Activated CD8-positive, alpha-beta memory T cell treated with anti-CD3 and anti-CD28 coated beads, Interleukin-2, amount 10 ng/mL, durations not matched to agents 7 days and 5 days (primary cell): ENCODE measurements around the gene NIPAL4. TPM values are rescaled to one million over a fixed set of nuclear protein-coding genes. Genes with fewer than 3 reads are reported as not detected.
"Not testable (repeated sequence)": the region's sequence is repeated elsewhere in the genome, so short reads cannot be mapped to it uniquely, and the experiment has no call there.

Experiments
- ATAC-seq: fragments of 150-1000 bp; cut with Tn5 transposase; one replicate; pipeline ENCODE4 v1.10.0; 2021; ENCODE audit warnings: moderate library complexity
- CTCF ChIA-PET: fragments of 350-600 bp; sonication (Branson Sonifier 250); formaldehyde crosslinking; loops from one replicate; lab custom pipeline; 2021; ENCODE audit warnings: antibody characterized with exemption; lab: Charles Lee
- DNase-seq: peaks from one replicate; pipeline ENCODE4 v3.0.0-alpha.2; 2020
- H3K27ac Mint-ChIP-seq: one replicate; pipeline ENCODE4 v1.8.0; 2021; ENCODE audit warnings: mild to moderate bottlenecking, mixed read lengths
- H3K27me3 Mint-ChIP-seq: one replicate; pipeline ENCODE4 v1.8.0; 2021; ENCODE audit warnings: mixed read lengths
- H3K36me3 Mint-ChIP-seq: one replicate; pipeline ENCODE4 v1.8.0; 2021; ENCODE audit warnings: mild to moderate bottlenecking, mixed read lengths
- H3K4me1 Mint-ChIP-seq: one replicate; pipeline ENCODE4 v1.8.0; 2021; ENCODE audit warnings: mixed read lengths
- H3K4me3 Mint-ChIP-seq: one replicate; pipeline ENCODE4 v1.8.0; 2021; ENCODE audit warnings: mild to moderate bottlenecking, moderate library complexity, mixed read lengths
- H3K9me3 Mint-ChIP-seq: one replicate; pipeline ENCODE4 v1.8.0; 2022; ENCODE audit warnings: low read depth, mixed read lengths
- total RNA-seq, 2 experiments: library from RNA; stranded (reverse); gene quantifications; one replicate each; pipeline ENCODE4 v1.2.3, GENCODE V29; 2021

NIPAL4 gene
- total RNA-seq: under 1 TPM in 1 of 2 experiments, not detected in 1; 0.37 TPM

- no peak within 1 kb of the TSS for H3K27ac Mint-ChIP-seq
- peaks cover 3% of the 10 kb centered on the region for H3K36me3 Mint-ChIP-seq
- CTCF ChIA-PET: interaction anchor here (1.0 to 3.7 kb wide), 8 partner anchors 10 to 283 kb away, joined by 3 to 23 read pairs (median 5); partner anchors contain the start of gene LSM11
- peaks cover 28% of the 10 kb centered on the region for H3K4me1 Mint-ChIP-seq
- H3K27me3 Mint-ChIP-seq: peaks cover 32% of the 10 kb centered on the region
- DNase-seq (no peak), ATAC-seq (peak; percentile 38)
- no peaks in the 10 kb centered on the region for H3K9me3 Mint-ChIP-seq
- H3K4me3 Mint-ChIP-seq: peak within 1 kb of the TSS; percentile 61
Observed at GRCh38 chr5:157459715-157460599, at the start of gene NIPAL4. TSS of gene NIPAL4 (plus strand) at chr5:157460213. CDS start at chr5:157460321, 108 bp downstream.

DNA sequence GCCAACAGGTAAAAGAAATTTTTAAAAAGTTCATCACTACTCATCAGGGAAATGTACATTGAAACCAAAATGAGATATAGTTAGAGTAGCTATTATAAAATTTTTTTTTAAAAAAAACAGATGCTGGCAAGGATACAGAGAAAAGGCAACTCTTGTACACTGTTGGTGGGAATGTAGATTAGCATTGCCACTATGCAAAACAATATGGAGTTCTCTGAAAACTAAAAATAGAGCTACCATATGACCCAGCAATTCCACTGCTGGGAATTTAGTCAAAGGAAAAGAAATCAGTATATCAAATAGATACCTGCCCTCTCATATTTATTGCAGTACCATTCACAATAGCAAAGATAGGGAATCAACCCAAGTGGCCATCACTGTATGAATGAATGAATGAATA, 44.2 kb upstream of the NIPAL4 start:
- DNase-seq (no peak), ATAC-seq (no peak)
- CTCF ChIA-PET: interaction anchor here (1.0 kb wide), 1 partner anchor 28 kb away, joined by 3 read pairs; no protein-coding TSS in a partner anchor
- Mint-ChIP-seq H3K36me3 (peaks cover 4% of the 10 kb centered on the region), H3K9me3 (peaks cover 10% of the 10 kb centered on the region), H3K27ac (no peak overlapping the region), H3K4me1 (no peaks in the 10 kb centered on the region), H3K27me3 (peaks cover 45% of the 10 kb centered on the region), H3K4me3 (no peak overlapping the region)

DNA sequence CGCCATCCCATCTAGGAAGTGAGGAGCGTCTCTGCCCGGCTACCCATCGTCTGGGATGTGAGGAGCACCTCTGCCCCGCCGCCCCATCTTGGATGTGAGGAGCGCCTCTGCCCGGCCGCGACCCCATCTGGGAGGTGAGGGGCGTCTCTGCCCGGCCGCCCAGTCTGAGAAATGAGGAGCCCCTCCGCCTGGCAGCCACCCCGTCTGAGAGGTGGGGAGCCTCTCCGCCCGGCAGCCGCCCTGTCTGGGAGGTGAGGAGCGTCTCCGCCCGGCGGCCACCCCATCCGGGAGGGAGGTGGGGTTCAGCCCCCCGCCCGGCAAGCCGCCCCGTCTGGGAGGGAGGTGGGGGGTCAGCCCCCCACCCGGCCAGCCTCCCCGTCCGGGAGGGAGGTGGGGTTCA, 40.5 kb upstream of the NIPAL4 start:
- H3K9me3 Mint-ChIP-seq, CTCF ChIA-PET, H3K4me1 Mint-ChIP-seq, H3K36me3 Mint-ChIP-seq, DNase-seq, H3K27ac Mint-ChIP-seq, ATAC-seq, H3K4me3 Mint-ChIP-seq: not testable (repeated sequence)
- peaks cover 25% of the 10 kb centered on the region for H3K27me3 Mint-ChIP-seq

DNA sequence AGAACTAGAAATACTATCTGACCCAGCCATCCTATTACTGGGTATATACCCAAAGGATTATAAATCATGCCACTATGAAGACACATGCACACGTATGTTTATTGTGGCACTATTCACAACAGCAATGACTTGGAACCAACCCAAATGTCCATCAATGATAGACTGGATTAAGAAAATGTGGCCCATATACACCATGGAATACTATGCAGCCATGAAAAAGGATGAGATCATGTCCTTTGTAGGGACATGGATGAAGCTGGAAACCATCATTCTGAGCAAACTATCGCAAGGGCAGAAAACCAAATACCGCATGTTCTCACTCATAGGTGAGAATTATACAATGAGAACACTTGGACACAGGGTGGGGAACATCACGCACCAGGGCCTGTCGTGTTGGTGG, 30.1 kb upstream of the NIPAL4 start:
- peaks cover 20% of the 10 kb centered on the region for H3K27me3 Mint-ChIP-seq

GRCh38 chr5:157431544-157432200, 28.3 kb upstream of the NIPAL4 start:
- Mint-ChIP-seq H3K4me1 (peaks cover 5% of the 10 kb centered on the region), H3K4me3 (no peak overlapping the region), H3K36me3 (no peaks in the 10 kb centered on the region), H3K9me3 (peaks cover 2% of the 10 kb centered on the region), H3K27me3 (peaks cover 20% of the 10 kb centered on the region), H3K27ac (no peak overlapping the region)
- DNase-seq: peak; percentile 51
- CTCF ChIA-PET: interaction anchor here (0.9 to 8.7 kb wide), 23 partner anchors 9 to 322 kb away, joined by 3 to 78 read pairs (median 4); partner anchors contain the start of genes LSM11, NIPAL4 and THG1L
- peak; percentile 97 for ATAC-seq

More for the DNA sequence above, 30.1 kb upstream of the NIPAL4 start:
- not testable (repeated sequence) for H3K27ac Mint-ChIP-seq, H3K9me3 Mint-ChIP-seq, DNase-seq, ATAC-seq, H3K4me1 Mint-ChIP-seq, H3K4me3 Mint-ChIP-seq, H3K36me3 Mint-ChIP-seq
- CTCF ChIA-PET: interaction anchor here (5.0 to 8.7 kb wide), 2 partner anchors 289 to 312 kb away, joined by 45 to 78 read pairs; partner anchors contain the start of gene LSM11

- peaks cover 5% of the 10 kb centered on the region for H3K4me1 Mint-ChIP-seq
- H3K27me3 Mint-ChIP-seq: peaks cover 13% of the 10 kb centered on the region
- ATAC-seq (no peak), DNase-seq (no peak)
- H3K36me3 Mint-ChIP-seq: no peaks in the 10 kb centered on the region
- H3K4me3 Mint-ChIP-seq: no peak overlapping the region
- no peak overlapping the region for H3K27ac Mint-ChIP-seq
- CTCF ChIA-PET: interaction anchor here (0.9 to 8.7 kb wide), 5 partner anchors 26 to 308 kb away, joined by 3 to 78 read pairs (median 18); partner anchors contain the start of genes LSM11 and NIPAL4
- peaks cover 2% of the 10 kb centered on the region for H3K9me3 Mint-ChIP-seq
Observed at GRCh38 chr5:157434096-157434495, 25.9 kb upstream of the NIPAL4 start.

- DNase-seq (no peak), ATAC-seq (no peak)
- H3K27me3 Mint-ChIP-seq: peaks cover 20% of the 10 kb centered on the region
- no peak overlapping the region for H3K4me3 Mint-ChIP-seq
- H3K36me3 Mint-ChIP-seq: peaks cover 2% of the 10 kb centered on the region
- CTCF ChIA-PET: no interaction called here
- H3K27ac Mint-ChIP-seq: no peak overlapping the region
- no peaks in the 10 kb centered on the region for H3K9me3 Mint-ChIP-seq
- H3K4me1 Mint-ChIP-seq: no peaks in the 10 kb centered on the region
Observed at GRCh38 chr5:157443041-157443549, 16.9 kb upstream of the NIPAL4 start.

GRCh38 chr5:157444224-157444623, 15.8 kb upstream of the NIPAL4 start:
- DNase-seq: no peak
- Mint-ChIP-seq H3K4me1 (no peaks in the 10 kb centered on the region), H3K27me3 (peaks cover 20% of the 10 kb centered on the region), H3K4me3 (no peak overlapping the region), H3K36me3 (peaks cover 2% of the 10 kb centered on the region), H3K9me3 (no peaks in the 10 kb centered on the region), H3K27ac (no peak overlapping the region)
- no peak for ATAC-seq
- CTCF ChIA-PET: interaction anchor here (0.8 kb wide), 3 partner anchors 12 to 299 kb away, joined by 3 to 4 read pairs (median 3); partner anchors contain the start of gene LSM11

GRCh38 chr5:157445745-157446411, 14.1 kb upstream of the NIPAL4 start:
- Mint-ChIP-seq H3K4me1 (no peaks in the 10 kb centered on the region), H3K27ac (no peak overlapping the region), H3K9me3 (no peaks in the 10 kb centered on the region), H3K27me3 (peaks cover 20% of the 10 kb centered on the region), H3K4me3 (no peak overlapping the region), H3K36me3 (no peaks in the 10 kb centered on the region)
- DNase-seq (no peak), ATAC-seq (no peak)
- CTCF ChIA-PET: no interaction called here

GRCh38 chr5:157446412-157446935, 13.5 kb upstream of the NIPAL4 start:
- DNase-seq: no peak
- H3K9me3 Mint-ChIP-seq: no peaks in the 10 kb centered on the region
- H3K27ac Mint-ChIP-seq: no peak overlapping the region
- CTCF ChIA-PET: interaction anchor here (0.8 to 1.7 kb wide), 2 partner anchors 31 to 297 kb away, joined by 3 to 4 read pairs; partner anchors contain the start of gene LSM11
- ATAC-seq: no peak
- peaks cover 17% of the 10 kb centered on the region for H3K27me3 Mint-ChIP-seq
- H3K4me3 Mint-ChIP-seq: no peak overlapping the region
- no peaks in the 10 kb centered on the region for H3K4me1 Mint-ChIP-seq
- H3K36me3 Mint-ChIP-seq: no peaks in the 10 kb centered on the region

DNA sequence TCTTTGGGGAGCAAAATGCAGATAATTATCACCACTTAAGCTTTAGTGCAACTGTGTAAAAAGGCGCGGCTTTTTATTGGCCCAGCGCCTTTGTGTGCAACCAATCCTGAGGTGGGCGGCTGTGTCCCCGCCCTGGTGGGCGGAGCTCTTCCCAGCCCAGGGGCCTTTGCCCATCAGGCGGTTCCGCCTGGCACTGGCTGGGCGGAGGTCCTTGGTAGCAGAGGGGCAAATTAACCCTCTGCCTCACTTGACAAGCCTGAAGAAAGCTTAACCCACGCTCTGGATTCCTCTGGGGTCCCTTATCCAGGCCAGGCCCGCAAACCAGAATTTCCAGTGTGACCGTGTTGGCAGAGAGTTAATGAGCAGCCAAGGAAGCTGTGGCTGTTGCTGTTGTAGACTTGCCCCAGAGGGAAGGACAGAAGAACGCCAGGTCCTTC, 12.8 kb upstream of the NIPAL4 start:
- no peaks in the 10 kb centered on the region for H3K4me1 Mint-ChIP-seq
- no peaks in the 10 kb centered on the region for H3K36me3 Mint-ChIP-seq
- no peaks in the 10 kb centered on the region for H3K9me3 Mint-ChIP-seq
- DNase-seq (no peak), ATAC-seq (no peak)
- no peak overlapping the region for H3K4me3 Mint-ChIP-seq
- peaks cover 17% of the 10 kb centered on the region for H3K27me3 Mint-ChIP-seq
- no peak overlapping the region for H3K27ac Mint-ChIP-seq
- CTCF ChIA-PET: interaction anchor here (0.8 to 4.1 kb wide), 3 partner anchors 12 to 296 kb away, joined by 3 to 14 read pairs (median 4); partner anchors contain the start of genes LSM11 and NIPAL4

DNA sequence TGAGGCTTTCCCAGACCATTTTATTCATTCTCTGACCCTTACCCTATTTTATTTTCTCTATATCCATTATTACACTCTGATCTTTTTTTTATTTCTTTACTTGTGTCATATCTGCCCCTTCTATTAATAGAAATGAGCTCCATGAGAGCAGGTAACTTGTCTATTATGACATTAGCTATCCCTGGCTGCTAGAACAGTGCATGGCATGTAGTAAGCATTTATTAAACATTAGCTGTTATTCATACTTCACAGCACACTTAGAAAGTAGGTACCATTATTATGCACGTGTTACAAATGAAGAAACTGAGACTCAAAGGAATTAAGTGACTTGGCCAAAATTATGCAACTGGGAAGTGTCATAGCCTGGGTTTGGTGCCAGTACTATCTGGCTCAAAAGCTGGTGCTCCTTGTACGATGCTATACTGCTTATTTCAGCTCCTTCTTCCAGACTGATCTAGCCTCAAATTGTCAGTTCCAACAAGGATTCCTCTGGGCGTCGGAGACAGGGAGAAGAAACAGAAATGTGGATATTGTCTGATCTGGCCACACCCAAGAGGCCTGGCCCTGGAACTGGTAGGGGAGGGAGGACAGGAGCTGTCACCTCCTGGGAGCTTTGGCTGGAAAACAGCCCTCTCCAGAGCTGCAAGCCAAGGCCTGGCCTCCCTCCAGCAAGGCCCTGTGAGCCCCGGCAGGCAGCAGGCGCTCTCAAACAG, 10.8 kb upstream of the NIPAL4 start:
- H3K4me1 Mint-ChIP-seq: no peaks in the 10 kb centered on the region
- H3K36me3 Mint-ChIP-seq: no peaks in the 10 kb centered on the region
- DNase-seq (peak; percentile 16), ATAC-seq (no peak)
- H3K27ac Mint-ChIP-seq: no peak overlapping the region
- CTCF ChIA-PET: interaction anchor here (0.9 to 4.1 kb wide), 5 partner anchors 10 to 269 kb away, joined by 3 to 14 read pairs (median 4); partner anchors contain the start of gene NIPAL4
- H3K4me3 Mint-ChIP-seq: no peak overlapping the region
- no peaks in the 10 kb centered on the region for H3K9me3 Mint-ChIP-seq
- H3K27me3 Mint-ChIP-seq: peaks cover 6% of the 10 kb centered on the region
